Measurements from ENCODE around the gene GABBR1. TPM values are rescaled to one million over a fixed set of nuclear protein-coding genes. Genes with fewer than 3 reads are reported as not detected.
A peak's percentile ranks its signal among the peaks of the same experiment; 100 is the strongest.

GABBR1 gene
- total and polyA plus RNA-seq, 2 of the 13 experiments (the other 11 are each of a cell fraction or from before 2014, with no cell fraction given) = 0.07 to 0.37 TPM

DNA sequence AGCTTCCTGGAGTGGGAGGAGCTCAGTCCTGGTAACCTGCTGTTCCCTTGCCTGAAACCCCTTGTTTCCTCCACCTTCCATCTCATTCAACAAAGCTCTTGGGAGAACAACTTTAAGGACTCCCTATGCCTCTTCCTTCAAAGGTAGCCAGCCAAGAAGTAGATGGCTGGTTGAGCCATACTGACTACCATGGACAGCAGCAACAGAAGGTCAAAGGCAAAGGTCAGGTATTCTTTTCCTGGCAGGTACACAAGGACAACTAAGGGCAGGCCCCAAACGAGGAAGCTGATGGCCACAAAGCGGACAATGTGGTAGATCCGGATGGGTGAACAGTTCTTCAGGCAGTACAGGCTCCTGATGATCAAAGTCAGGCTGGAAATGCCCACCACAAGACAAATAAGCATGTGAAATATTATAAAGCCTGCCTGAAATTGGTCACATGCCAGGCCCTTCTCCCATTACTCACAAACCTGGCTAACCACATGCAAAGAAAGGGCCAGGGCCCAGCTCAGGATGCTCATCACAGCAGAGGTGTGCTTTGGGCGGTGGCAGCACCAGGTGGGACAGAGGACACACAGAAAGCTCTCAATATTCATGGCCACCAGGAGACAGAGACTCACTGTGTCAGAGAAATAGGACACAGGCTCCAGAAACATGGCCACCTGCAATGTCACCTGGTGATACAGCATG is 95.1 kb downstream of the GABBR1 start (continued):
- TF ChIP-seq, protein P1, sequence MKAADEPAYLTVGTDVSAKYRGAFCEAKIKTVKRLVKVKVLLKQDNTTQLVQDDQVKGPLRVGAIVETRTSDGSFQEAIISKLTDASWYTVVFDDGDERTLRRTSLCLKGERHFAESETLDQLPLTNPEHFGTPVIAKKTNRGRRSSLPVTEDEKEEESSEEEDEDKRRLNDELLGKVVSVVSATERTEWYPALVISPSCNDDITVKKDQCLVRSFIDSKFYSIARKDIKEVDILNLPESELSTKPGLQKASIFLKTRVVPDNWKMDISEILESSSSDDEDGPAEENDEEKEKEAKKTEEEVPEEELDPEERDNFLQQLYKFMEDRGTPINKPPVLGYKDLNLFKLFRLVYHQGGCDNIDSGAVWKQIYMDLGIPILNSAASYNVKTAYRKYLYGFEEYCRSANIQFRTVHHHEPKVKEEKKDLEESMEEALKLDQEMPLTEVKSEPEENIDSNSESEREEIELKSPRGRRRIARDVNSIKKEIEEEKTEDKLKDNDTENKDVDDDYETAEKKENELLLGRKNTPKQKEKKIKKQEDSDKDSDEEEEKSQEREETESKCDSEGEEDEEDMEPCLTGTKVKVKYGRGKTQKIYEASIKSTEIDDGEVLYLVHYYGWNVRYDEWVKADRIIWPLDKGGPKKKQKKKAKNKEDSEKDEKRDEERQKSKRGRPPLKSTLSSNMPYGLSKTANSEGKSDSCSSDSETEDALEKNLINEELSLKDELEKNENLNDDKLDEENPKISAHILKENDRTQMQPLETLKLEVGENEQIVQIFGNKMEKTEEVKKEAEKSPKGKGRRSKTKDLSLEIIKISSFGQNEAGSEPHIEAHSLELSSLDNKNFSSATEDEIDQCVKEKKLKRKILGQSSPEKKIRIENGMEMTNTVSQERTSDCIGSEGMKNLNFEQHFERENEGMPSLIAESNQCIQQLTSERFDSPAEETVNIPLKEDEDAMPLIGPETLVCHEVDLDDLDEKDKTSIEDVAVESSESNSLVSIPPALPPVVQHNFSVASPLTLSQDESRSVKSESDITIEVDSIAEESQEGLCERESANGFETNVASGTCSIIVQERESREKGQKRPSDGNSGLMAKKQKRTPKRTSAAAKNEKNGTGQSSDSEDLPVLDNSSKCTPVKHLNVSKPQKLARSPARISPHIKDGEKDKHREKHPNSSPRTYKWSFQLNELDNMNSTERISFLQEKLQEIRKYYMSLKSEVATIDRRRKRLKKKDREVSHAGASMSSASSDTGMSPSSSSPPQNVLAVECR (CRISPR knock-in tag; IDR thresholded peaks at IDR 0.05; ENCODE audit: borderline replicate concordance) = no peak
- no peak for TF ChIP-seq ZNF354B (CRISPR knock-in tag; IDR thresholded peaks at IDR 0.05)
- TF ChIP-seq PHF20 (CRISPR knock-in tag; IDR thresholded peaks at IDR 0.05) = no peak
- TF ChIP-seq NR2C2 (CRISPR knock-in tag; IDR thresholded peaks at IDR 0.05; ENCODE audit: borderline replicate concordance) = peak; percentile 63
- TF ChIP-seq, protein P2, sequence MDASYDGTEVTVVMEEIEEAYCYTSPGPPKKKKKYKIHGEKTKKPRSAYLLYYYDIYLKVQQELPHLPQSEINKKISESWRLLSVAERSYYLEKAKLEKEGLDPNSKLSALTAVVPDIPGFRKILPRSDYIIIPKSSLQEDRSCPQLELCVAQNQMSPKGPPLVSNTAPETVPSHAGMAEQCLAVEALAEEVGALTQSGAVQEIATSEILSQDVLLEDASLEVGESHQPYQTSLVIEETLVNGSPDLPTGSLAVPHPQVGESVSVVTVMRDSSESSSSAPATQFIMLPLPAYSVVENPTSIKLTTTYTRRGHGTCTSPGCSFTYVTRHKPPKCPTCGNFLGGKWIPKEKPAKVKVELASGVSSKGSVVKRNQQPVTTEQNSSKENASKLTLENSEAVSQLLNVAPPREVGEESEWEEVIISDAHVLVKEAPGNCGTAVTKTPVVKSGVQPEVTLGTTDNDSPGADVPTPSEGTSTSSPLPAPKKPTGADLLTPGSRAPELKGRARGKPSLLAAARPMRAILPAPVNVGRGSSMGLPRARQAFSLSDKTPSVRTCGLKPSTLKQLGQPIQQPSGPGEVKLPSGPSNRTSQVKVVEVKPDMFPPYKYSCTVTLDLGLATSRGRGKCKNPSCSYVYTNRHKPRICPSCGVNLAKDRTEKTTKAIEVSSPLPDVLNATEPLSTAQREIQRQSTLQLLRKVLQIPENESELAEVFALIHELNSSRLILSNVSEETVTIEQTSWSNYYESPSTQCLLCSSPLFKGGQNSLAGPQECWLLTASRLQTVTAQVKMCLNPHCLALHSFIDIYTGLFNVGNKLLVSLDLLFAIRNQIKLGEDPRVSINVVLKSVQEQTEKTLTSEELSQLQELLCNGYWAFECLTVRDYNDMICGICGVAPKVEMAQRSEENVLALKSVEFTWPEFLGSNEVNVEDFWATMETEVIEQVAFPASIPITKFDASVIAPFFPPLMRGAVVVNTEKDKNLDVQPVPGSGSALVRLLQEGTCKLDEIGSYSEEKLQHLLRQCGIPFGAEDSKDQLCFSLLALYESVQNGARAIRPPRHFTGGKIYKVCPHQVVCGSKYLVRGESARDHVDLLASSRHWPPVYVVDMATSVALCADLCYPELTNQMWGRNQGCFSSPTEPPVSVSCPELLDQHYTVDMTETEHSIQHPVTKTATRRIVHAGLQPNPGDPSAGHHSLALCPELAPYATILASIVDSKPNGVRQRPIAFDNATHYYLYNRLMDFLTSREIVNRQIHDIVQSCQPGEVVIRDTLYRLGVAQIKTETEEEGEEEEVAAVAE (CRISPR knock-in tag; IDR thresholded peaks at IDR 0.05; ENCODE audit: borderline replicate concordance) = no peak
- no peak for TF ChIP-seq ZSCAN20 (CRISPR knock-in tag; IDR thresholded peaks at IDR 0.05; ENCODE audit: borderline replicate concordance)
- TF ChIP-seq TBX3 (IDR thresholded peaks at IDR 0.05; ENCODE audit: borderline replicate concordance) = no peak
- TF ChIP-seq NR2F1 (CRISPR knock-in tag; IDR thresholded peaks at IDR 0.05) = peak; percentile 46 to 81; a peak in 2 of 4 replicates
- peak; percentile 74 for TF ChIP-seq NR2F6 (IDR thresholded peaks at IDR 0.05)
- TF ChIP-seq NR2F6 (CRISPR knock-in tag; IDR thresholded peaks at IDR 0.05) = peak; percentile 81
- no peak for TF ChIP-seq SNAPC2 (CRISPR knock-in tag; IDR thresholded peaks at IDR 0.05)
- TF ChIP-seq SALL1 (CRISPR knock-in tag; IDR thresholded peaks at IDR 0.05) = peak; percentile 19; the same call in 1 of the 2 replicates
- no peak for TF ChIP-seq PHF21A (CRISPR knock-in tag; IDR thresholded peaks at IDR 0.05)
- no peak for TF ChIP-seq KLF12 (CRISPR knock-in tag; IDR thresholded peaks at IDR 0.05; ENCODE audit: borderline replicate concordance)
- TF ChIP-seq ZNF770 (CRISPR knock-in tag; IDR thresholded peaks at IDR 0.05) = no peak
- no peak for TF ChIP-seq WIZ (CRISPR knock-in tag; IDR thresholded peaks at IDR 0.05)
- TF ChIP-seq ZNF432 (CRISPR knock-in tag; IDR thresholded peaks at IDR 0.05; ENCODE audit: borderline replicate concordance) = no peak
- no peak for TF ChIP-seq ZSCAN25 (CRISPR knock-in tag; IDR thresholded peaks at IDR 0.05)
- TF ChIP-seq NFE2L2 (IDR thresholded peaks at IDR 0.05; ENCODE audit: low read length) = no peak
- peak; percentile 39; the same call in 1 of the 2 replicates for TF ChIP-seq ELF1 (CRISPR knock-in tag; IDR thresholded peaks at IDR 0.05)
